GM21723 (cell line): Measurements from ENCODE around the gene NLRP1.
A peak's percentile ranks its signal among the peaks of the same experiment; 100 is the strongest.
"Not testable (repeated sequence)": the region's sequence is repeated elsewhere in the genome, so short reads cannot be mapped to it uniquely, and the experiment has no call there.

ENCODE experiments used
- ATAC-seq: cut with Tn5 transposase; IDR thresholded peaks from one replicate; pipeline ENCODE4 v1.9.1; 2021; ENCODE audit warnings: mild to moderate bottlenecking, moderate library complexity; ENCODE audit not compliant: unreplicated experiment

The NLRP1 gene

GRCh38 chr17:5588584-5588983 is 4.3 kb upstream of the NLRP1 start:
- ATAC-seq: no peak

DNA sequence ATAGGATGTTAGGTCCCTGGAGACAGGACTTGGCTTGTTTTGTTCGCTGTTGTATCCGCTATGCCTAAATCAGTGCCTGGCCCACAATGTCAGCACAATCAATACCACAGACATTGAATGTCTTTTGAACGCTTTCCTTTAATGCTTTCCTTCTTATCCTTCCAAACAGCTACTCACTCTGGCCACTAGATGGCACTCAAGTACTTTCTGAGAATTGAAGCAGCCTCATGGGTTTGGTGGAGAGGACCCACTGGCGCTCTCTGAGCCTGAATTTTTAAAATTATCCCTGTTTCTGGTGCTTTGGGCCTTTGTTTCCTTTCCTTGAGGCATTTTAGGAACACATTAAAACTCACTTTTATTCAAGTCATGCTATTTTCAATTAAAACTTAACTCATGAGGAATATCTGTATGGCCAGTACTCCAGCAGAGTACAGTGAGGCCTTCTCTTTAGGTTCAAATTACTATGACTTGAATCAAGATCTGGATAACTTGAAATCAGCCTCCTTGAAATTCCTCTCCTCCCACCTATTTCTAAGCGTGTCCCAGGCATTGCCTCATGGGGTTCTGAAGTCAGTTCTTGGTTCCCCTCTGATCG is 3.2 kb upstream of the NLRP1 start:
- ATAC-seq: no peak

- ATAC-seq: no peak
Observed at GRCh38 chr17:5585836-5586521, 1.7 kb upstream of the NLRP1 start.

- ATAC-seq: no peak
Observed at GRCh38 chr17:5585287-5585794, 1.0 kb upstream of the NLRP1 start.

DNA sequence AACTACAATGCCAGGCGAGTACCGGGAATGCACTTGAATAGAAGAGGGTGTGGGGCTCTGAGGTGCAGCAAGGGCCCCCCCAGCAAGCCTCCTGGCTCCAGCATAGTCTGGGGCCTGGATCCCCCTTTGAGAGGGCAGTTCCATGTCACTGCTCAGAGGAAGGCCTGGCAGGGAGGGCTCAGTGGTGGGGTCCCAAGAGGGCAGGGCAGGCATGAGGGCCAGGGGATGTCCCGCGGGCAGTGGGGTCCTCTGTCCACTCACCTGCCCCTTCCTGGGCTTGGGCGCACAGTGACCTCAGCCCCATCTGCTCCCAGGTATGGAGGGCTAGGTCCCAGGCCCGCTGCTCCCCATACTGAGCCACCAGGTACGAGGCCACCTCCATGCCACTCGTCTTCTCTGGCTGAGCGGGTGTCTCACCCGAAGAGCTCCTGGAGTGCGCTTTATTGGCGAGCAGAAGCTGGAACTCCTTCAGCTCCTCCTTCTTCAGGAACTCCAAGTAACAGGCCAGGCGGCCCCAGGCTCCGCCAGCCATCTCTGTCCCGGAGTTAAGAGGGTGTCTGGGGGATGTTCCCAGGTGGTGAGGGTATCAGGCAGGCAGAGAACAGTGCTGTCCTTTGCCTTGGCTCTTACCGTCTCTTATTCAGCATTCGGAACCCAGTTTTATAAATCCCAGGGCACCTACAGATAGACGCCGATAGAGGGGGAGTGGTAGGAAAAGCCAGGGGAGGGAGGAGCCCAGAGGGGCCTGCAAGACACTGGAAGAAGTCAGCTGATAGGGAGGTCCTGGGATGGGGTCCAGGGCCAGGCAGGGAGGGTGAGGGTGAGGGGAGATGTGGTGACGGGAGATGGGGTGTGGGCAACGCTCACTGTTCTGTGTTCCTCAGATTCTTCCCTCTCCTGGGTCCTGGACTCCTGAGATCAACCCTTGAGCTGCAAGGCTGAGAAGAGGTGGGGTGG is 605 bp downstream of the NLRP1 start:
- ATAC-seq: peak; percentile 24

DNA sequence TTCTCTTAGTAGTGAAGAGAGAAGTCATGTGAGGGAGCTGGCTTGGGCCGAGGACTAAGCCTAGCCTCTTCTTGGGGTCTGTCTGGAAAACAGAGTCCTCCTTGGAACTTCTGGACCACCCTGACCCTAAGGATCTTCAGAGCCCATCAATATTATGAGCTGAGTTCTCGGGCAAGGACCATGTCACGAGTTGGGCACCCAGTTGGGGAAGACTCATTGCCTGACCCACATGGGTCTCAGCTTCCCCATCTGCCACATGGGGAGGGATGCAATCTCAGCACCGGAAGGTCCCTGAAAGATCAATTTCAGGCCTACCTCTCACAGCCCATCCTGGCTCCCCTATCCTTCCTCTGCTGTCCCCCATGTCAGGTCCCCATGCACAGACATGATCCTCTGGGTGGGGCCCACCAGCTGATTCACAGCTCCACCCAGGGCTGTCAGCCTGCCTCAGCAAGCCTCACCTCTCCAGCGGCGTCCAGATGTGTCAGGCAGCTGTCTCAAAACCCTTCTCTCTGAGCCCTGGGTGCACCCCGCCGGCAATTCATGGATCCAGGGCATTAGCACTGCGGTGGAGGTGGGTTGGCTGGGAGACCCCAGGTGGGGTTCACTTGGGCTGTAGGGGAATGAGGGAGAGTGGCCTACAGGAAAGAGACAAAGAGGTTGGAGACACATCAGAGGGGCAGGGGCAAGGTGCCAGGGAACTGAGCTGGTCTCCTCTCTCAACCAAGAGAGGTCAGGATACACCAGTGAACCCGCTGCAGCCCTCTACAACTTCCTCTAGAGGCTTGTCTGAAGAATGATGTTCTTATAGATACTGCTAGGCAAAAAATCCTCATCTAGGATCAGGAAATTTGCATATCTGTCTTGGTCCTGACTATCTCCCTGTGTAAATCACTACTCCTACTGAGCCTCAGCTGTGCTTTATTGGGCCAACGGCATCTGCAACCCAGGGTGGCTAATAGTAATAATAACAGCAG is 1.8 kb downstream of the NLRP1 start:
- ATAC-seq: no peak

DNA sequence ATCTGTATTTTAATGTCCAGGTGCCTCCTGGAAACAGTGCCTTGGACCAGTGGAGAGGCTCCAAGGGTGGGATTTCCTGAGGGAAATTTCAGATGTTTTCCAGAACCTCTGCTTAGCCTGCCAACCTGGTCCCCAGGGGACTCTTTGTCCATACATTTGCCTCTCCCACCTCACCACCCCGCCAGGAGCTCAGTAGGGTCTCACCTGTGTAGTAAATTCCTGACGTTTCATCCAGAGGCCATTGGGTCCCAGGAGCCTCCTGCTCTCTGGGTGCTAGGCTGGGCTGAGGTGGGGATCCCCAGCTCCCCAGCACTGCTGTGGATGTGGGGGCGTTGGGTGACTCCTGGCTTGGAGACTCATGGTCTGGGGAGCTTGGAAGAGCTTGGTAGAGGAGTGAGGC is 2.7 kb downstream of the NLRP1 start:
- no peak for ATAC-seq

GRCh38 chr17:5580969-5581368 is 3.3 kb downstream of the NLRP1 start:
- no peak for ATAC-seq

DNA sequence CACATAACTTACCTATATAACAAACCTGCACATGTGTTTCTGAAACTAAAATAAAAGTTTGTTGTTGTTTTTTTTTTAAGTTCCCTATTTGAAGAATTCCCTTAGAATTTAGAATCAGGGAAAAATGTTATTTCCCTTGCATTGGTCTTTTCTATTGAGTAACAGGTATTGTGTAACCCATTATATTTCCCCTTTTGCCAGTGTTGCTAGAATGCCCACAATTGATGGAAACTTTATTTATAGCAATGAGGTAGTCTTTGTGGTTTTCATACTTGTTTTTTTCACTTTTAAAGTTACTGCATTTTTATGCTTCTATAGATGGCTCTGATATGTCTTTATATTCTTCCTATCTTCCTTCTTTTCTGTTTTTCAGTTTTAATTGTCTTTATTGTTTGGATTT is 3.9 kb downstream of the NLRP1 start:
- ATAC-seq: no peak

DNA sequence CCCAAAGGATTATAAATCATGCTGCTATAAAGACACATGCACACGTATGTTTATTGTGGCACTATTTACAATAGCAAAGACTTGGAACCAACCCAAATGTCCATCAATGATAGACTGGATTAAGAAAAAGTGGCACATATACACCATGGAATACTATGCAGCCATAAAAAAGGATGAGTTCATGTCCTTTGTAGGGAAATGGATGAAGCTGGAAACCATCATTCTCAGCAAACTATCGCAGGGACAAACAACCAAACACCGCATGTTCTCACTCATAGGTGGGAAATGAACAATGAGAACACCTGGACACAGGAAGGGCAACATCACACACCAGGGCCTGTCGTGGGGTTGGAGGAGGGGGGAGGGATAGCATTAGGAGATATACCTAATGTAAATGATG is 5.5 kb downstream of the NLRP1 start:
- not testable (repeated sequence) for ATAC-seq

- ATAC-seq: not testable (repeated sequence)
Observed at GRCh38 chr17:5573017-5573416, 11.3 kb downstream of the NLRP1 start.

DNA sequence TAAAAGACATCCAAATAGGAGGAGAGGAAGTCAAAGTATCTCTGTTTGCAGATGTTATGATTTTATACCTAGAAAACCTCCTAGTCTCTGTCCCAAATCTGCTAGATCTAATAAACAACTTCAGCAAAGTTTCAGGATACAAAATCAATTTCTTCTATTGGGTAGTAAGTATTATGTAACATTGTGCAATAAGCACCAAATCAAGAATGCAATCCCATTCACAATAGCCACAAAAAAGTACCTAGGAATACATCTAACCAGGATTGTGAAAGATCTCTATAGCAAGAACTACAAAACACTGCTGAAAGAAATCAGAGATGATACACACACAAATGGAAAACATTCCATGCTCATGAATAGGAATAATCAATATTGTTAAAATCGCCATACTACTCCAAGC is 13.0 kb downstream of the NLRP1 start:
- no peak for ATAC-seq

GRCh38 chr17:5565808-5566207 is 18.5 kb downstream of the NLRP1 start:
- ATAC-seq: no peak

DNA sequence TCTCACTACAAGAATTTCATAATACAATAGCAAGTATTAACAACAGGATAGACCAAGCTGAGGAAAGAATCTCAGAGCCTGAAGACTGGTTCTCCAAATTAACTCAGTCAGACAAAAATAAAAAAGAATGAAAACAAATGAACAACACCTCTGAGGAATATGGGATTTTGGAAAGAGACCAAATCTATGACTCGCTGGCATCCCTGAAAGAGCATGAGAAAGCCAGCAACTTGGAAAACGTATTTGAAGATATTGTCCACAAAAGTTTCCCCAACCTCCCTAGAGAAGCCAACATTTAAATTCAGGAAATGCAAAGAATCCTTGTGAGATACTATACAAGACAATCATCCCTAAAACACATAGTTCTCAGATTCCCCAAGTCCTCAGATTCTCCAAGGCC is 20.9 kb downstream of the NLRP1 start:
- no peak for ATAC-seq

DNA sequence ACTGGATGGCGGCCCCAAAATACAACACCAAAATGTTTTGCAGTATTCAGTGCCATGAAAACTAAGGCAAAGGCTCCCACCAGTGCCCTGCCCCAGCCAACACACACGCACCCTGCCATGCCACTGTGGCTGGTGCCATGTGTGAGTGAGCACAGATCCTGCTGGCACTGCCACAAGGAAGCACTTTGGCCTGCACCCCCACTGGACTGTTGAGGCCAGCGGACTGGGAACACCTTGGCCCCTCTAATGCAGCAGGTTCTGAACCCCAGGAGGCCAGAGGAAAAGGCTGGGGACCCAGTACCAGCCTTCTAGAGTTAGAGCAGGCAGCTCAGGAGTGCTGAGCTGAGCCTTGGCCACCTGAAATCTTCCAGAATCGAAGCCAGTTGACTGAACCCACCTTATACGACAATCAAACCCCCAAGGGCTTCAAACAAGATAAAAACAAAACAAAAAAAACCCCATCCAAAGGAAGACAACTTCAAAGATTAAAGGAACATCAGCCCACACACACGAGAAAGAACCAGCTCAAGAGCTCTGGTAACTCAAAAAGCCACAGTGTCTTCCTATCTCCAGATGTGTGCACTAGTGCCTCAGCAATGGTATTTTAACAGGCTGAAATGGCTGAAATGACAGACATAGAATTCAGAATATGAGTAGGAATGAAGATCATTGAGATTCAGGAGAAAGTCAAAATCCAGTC is 21.5 kb downstream of the NLRP1 start:
- no peak for ATAC-seq

DNA sequence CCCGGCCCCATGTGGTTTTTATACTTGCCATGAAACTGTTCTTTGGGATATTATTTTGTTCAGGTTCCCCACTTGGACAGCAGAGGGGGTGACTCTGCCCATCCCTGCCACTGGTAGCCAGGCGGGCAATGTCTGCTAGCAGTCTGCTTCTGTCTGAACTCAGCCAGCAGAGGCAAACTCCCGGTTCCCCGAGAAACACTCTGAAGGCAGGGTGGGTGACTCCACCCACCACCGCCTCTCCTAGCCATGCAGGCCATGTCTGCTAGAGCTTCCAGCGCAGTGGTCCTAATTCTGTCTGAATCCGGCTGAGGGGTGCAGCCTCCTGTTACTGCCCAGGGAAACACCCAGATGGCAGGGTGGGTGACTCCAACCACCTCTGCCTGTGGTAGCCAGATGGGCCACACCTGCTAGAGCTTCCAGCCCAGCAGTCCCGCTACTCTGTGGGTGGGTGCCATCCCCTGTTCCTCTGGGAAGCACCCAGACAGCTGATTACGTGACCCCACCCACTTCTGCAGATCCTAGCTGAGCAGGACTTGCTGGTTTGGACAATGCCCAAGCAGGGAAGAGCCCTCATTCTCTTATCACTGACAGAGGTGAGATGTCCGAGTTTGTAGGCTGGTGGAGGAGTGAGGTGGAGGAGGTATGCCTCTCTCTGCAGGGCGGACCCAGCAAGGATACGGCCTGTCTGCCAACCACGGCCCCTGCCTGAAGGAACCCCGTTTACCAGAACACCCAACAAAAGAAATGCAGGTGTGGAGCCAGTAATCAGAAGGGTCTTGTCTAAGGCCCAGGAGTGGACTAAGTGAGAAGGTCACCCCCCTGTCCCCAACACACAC is 22.4 kb downstream of the NLRP1 start:
- no peak for ATAC-seq

- ATAC-seq: no peak
Observed at GRCh38 chr17:5560361-5560988, 23.8 kb downstream of the NLRP1 start.
